GM10266 (cell line): ENCODE results near the gene OTULIN.

Source experiments
- DNase-seq: peaks from one replicate; pipeline ENCODE4 v3.0.0; 2012; ENCODE audit errors: extremely low spot score
- TF ChIP-seq, protein P1 (sequence below): IDR thresholded peaks from 2 replicates; pipeline ENCODE4 v1.5.1; 2012; ENCODE audit warnings: mild to moderate bottlenecking, low read depth; ENCODE audit not compliant: control insufficient read depth, insufficient read depth; ENCODE audit errors: missing control alignments

The OTULIN gene

DNA sequence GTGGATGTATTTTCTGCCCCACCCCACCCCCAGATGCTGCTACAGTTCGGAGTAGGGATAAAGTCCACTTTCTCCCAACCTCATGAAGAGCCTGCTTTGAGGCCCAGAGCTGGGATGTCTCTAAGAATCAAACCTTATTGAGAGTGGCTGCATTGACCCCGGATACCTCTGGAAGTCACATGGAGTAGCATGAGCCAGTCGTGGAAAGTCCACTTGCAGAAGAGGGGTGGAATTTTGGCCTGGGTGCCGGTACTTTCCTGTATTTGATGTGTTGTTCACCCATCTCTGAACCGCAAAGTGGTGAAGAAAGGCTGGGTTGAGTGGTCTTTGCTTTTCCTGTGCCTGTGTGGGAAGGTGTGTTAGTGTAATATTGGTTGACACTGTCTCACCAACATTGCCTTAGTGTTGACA lies 3.7 kb downstream of the OTULIN start:
- peak; percentile 22 for DNase-seq
- TF ChIP-seq, protein P1, sequence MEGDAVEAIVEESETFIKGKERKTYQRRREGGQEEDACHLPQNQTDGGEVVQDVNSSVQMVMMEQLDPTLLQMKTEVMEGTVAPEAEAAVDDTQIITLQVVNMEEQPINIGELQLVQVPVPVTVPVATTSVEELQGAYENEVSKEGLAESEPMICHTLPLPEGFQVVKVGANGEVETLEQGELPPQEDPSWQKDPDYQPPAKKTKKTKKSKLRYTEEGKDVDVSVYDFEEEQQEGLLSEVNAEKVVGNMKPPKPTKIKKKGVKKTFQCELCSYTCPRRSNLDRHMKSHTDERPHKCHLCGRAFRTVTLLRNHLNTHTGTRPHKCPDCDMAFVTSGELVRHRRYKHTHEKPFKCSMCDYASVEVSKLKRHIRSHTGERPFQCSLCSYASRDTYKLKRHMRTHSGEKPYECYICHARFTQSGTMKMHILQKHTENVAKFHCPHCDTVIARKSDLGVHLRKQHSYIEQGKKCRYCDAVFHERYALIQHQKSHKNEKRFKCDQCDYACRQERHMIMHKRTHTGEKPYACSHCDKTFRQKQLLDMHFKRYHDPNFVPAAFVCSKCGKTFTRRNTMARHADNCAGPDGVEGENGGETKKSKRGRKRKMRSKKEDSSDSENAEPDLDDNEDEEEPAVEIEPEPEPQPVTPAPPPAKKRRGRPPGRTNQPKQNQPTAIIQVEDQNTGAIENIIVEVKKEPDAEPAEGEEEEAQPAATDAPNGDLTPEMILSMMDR: no peak

DNA sequence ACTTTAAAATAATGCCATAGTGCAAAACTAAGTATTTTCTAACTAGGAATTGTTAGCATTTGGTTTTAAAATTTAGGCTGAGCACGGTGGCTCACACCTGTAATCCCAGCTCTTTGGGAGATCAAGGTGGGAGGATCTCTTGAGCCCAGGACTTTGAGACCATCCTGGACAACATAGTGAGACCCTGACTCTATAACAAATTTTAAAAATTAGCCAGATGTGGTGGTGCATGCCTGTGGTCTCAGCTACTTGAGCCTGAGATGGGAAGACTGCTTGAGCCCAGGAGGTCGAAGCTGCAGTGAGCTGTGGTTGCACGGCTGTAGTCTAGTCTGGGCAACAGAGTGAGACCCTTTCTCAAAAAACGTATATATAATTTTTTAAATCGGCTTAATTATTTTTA lies 4.9 kb downstream of the OTULIN start:
- DNase-seq: no peak
- TF ChIP-seq, protein P1: no peak

DNA sequence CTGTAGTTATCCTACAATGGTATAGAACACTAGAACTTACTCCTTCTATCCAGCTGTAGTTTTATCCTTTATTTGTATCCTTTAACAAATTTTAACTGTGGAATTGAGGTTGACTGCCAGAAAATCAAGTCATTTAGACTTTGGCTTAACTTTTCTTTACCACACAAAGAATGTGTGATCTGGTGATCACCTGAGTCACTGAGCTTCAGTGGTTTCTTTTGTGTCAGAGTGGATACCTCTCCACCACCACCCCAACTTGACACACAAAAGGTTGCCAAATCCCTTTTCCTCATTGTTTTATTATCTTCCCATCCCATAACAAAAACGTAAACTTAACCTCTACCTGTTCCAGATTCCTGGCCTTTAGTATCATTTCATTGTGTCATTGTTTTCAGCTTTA lies 5.5 kb downstream of the OTULIN start:
- TF ChIP-seq, protein P1: no peak
- no peak for DNase-seq

DNA sequence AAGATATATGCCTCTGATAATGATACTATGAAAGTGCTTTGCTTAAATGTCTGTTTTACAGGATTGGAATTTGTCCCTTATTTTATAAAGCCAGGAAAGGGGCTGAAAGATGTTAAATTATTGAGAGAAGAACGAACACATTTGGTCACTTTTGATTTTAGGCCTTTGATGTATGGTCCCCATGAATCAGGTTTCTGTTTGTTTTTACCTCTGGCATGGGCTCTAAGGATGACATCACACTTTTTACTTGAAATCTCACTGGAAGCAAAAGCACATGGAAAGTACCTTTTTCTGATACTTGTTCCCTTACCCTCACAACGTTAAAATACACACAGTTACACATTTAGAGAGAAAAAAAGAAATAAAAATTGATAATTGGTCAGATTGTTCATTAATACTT lies 6.9 kb downstream of the OTULIN start:
- TF ChIP-seq, protein P1: no peak
- peak; percentile 50 for DNase-seq

DNA sequence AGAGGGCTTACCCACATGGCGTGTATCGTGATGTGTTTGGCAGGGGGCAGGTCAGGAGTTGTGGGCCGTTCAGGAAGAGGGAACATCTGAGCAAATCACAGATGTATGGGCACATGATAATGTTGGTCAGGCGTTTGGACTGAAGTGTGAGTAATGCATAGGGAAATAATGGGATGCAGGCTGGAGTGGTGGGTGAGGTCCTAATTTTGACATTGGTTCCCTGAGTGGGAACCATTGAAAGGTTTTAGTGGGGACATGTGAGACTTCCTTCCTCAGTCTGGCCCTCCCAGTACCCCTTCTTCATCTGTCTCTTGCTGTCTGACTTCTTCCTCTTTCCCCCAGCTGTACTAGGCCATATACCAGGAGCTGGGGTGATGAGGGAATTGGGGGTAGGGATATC lies 7.6 kb downstream of the OTULIN start:
- DNase-seq: no peak
- TF ChIP-seq, protein P1: no peak

DNA sequence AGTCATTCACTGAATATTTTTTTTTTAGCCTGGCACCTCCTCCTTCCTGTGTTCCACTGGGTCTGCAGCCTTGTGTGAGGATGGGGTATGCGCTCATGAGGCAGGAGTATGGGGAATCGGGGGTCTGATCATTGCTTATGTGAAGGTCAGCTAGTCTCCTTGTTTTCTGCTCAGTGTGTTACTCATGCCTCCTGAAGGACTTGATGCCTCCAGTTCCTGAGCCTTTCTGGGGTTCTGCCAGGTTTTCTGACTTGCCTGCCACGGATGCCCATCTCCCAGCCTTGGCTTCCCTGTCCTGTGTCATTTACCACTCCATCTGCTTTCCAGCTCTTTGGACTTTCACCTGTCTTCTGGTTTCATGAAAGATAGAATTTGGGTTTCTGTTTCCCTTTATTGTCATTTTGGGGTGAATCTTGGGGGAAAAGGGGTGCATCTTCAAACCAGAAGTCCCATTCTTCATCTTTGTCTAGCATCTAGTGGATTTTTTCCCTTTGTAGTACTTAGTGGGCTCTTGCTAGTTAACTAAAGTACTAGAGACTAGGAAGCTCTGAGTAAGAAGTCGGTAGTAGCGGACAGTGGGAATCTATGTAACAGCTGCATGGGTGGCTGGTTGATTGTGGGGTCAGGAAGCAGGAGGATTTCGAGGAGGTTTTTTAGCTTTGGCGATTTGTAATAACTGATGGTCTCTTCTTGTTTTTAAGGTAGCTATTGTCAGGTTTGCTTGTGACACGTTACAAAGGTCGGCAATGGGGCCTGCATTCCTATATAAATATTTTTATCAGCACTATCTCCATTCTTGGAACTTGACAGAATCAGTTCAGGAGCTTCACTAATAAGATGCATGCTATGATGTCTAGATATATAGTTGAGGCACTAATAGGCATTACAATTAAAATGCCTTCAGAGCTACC lies 8.2 kb downstream of the OTULIN start:
- TF ChIP-seq, protein P1: no peak
- DNase-seq: no peak

DNA sequence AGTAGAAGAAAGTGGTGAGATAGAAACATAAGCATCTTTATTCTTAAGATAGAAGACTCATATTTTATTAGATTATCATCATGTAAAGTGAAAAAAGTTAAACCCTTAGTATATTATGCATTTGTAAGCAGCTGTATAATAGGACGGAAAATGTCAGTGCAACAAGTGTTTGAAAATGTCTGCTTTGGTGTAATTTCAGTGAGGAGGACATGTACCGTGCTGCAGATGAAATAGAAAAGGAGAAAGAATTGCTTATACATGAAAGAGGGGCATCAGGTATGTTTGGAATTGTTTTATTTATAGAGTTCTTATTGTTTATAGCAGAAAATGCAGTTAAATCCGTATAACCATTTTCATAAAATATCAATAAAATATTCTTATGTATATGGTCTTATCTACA lies 8.9 kb downstream of the OTULIN start:
- TF ChIP-seq, protein P1: no peak
- no peak for DNase-seq
